Measurements from ENCODE around the gene SASH1.

DNA sequence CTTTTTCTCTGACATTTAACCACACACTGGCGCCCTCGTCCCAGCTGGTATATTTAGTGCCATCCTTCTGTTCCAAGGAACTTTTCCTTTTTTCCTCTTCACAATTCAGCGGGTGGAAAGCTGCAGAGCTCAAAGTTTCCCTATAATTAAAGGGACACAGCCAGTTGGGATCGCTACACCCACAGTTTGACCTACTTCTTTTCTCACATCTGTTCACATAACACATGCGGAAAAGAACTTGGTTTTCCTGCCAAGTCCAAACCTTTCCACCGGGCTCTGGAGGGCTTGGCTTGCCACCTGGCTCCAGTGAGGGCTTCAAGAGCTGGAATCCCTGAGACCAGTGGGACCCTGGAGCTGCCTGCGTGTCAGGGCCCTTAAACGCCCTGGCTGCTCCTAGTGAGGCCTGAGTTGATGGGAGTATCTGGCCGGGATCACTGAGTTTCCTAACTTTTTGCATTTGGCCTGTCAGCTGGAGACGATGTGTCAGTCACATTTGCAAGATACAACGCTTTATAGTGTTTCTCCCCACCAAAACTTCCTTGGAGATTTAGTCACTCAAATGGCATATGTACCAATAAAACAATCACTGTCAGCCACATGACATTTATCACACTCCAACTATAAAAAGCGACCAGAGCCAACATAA is 176.0 kb downstream of the SASH1 start:
- TF ChIP-seq, protein P1, sequence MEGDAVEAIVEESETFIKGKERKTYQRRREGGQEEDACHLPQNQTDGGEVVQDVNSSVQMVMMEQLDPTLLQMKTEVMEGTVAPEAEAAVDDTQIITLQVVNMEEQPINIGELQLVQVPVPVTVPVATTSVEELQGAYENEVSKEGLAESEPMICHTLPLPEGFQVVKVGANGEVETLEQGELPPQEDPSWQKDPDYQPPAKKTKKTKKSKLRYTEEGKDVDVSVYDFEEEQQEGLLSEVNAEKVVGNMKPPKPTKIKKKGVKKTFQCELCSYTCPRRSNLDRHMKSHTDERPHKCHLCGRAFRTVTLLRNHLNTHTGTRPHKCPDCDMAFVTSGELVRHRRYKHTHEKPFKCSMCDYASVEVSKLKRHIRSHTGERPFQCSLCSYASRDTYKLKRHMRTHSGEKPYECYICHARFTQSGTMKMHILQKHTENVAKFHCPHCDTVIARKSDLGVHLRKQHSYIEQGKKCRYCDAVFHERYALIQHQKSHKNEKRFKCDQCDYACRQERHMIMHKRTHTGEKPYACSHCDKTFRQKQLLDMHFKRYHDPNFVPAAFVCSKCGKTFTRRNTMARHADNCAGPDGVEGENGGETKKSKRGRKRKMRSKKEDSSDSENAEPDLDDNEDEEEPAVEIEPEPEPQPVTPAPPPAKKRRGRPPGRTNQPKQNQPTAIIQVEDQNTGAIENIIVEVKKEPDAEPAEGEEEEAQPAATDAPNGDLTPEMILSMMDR (IDR thresholded peaks at IDR 0.05; ENCODE audit: low read length): no peak
- TF ChIP-seq EZH2 (IDR thresholded peaks at IDR 0.05; ENCODE audit: borderline replicate concordance, low read length): no peak
